MM.1S (cell line): ENCODE data around the gene MSMP.

Experiments used
- DNase-seq: peaks from one replicate; pipeline ENCODE4 v3.0.0-alpha.2; 2015
- H2AFZ ChIP-seq: fragments of 300-600 bp; sonication (generic); 2 replicates; pipeline ENCODE4 v1.6.0; 2016; ENCODE audit warnings: antibody characterized with exemption, low read length
- H3F3A ChIP-seq: fragments of 300-600 bp; sonication (generic); 2 replicates; pipeline ENCODE4 v1.6.1; 2016; ENCODE audit warnings: mild to moderate bottlenecking, antibody characterized with exemption, low read length, moderate library complexity, mixed read lengths; ENCODE audit not compliant: insufficient read depth
- H3K27ac ChIP-seq: fragments of 300-600 bp; sonication (generic); 2 replicates; pipeline ENCODE4 v1.5.1; 2016; ENCODE audit warnings: mild to moderate bottlenecking, low read length
- H3K27me3 ChIP-seq: fragments of 300-600 bp; sonication (generic); replicated peaks from 2 replicates; pipeline ENCODE4 v1.6.0; 2016; ENCODE audit warnings: low read length; ENCODE audit not compliant: insufficient read depth
- H3K36me3 ChIP-seq: fragments of 300-600 bp; sonication (generic); replicated peaks from 2 replicates; pipeline ENCODE4 v1.6.1; 2016; ENCODE audit warnings: mild to moderate bottlenecking, low read length, mixed read lengths; ENCODE audit not compliant: insufficient read depth
- H3K4me1 ChIP-seq: fragments of 300-600 bp; sonication (generic); 2 replicates; pipeline ENCODE4 v1.6.1; 2016; ENCODE audit warnings: low read length, mixed read lengths
- H3K4me2 ChIP-seq: fragments of 300-600 bp; sonication (generic); 2 replicates; pipeline ENCODE4 v1.6.0; 2016; ENCODE audit warnings: low read depth, low read length
- H3K4me3 ChIP-seq: fragments of 300-600 bp; sonication (generic); 2 replicates; pipeline ENCODE4 v1.5.1; 2016; ENCODE audit warnings: low read length, mixed read lengths
- H3K79me2 ChIP-seq: fragments of 300-600 bp; sonication (generic); 2 replicates; pipeline ENCODE4 v1.6.1; 2016; ENCODE audit warnings: mixed run types, low read length, mixed read lengths
- H3K9ac ChIP-seq: fragments of 300-600 bp; sonication (generic); 2 replicates; pipeline ENCODE4 v1.6.1; 2016; ENCODE audit warnings: low read length, mixed read lengths
- H3K9me2 ChIP-seq: fragments of 300-600 bp; sonication (generic); replicated peaks from 2 replicates; pipeline ENCODE4 v1.6.1; 2016; ENCODE audit warnings: mild to moderate bottlenecking, low read length, mixed read lengths; ENCODE audit not compliant: insufficient read depth
- H3K9me3 ChIP-seq: fragments of 300-600 bp; sonication (generic); replicated peaks from 2 replicates; pipeline ENCODE4 v1.6.1; 2016; ENCODE audit warnings: mild to moderate bottlenecking, low read length, mixed read lengths; ENCODE audit not compliant: insufficient read depth
- H4K20me1 ChIP-seq: fragments of 300-600 bp; sonication (generic); 2 replicates; pipeline ENCODE4 v1.6.1; 2016; ENCODE audit warnings: mild to moderate bottlenecking, low read length, moderate library complexity, mixed read lengths; ENCODE audit not compliant: insufficient read depth
- CTCF ChIP-seq: fragments of 300-600 bp; sonication (generic); IDR thresholded peaks from 2 replicates; pipeline ENCODE4 v1.5.1; 2016; ENCODE audit warnings: antibody characterized with exemption, low read length, mixed read lengths
- EZH2 ChIP-seq: fragments of 300-600 bp; sonication (generic); optimal IDR thresholded peaks from 2 replicates; pipeline ENCODE3; 2017; ENCODE audit warnings: low read depth, mild to moderate bottlenecking, antibody characterized with exemption, low read length, mixed read lengths
- EZH2phosphoT487 ChIP-seq: fragments of 300-600 bp; sonication (generic); IDR thresholded peaks from 2 replicates; pipeline ENCODE4 v1.6.1; 2018; ENCODE audit warnings: antibody characterized with exemption, low read length

Gene MSMP

GRCh38 chr9:35758475-35759050 lies 4.5 kb upstream of the MSMP start:
- H2AFZ ChIP-seq: no peak overlapping the region
- no peaks in the 10 kb centered on the region for H3K9me3 ChIP-seq
- TF ChIP-seq EZH2phosphoT487 (no peak), CTCF (no peak), EZH2 (no peak)
- H3K36me3 ChIP-seq: no peaks in the 10 kb centered on the region
- H3K79me2 ChIP-seq: peaks cover 55% of the 10 kb centered on the region
- peaks cover 20% of the 10 kb centered on the region for H3K4me1 ChIP-seq
- H4K20me1 ChIP-seq: no peaks in the 10 kb centered on the region
- no peak overlapping the region for H3K9ac ChIP-seq
- H3K4me3 ChIP-seq: no peak overlapping the region
- peaks cover 13% of the 10 kb centered on the region; the same call in 1 of the 2 replicates for H3F3A ChIP-seq
- no peak overlapping the region for H3K27ac ChIP-seq
- no peaks in the 10 kb centered on the region for H3K9me2 ChIP-seq
- H3K27me3 ChIP-seq: no peaks in the 10 kb centered on the region
- DNase-seq: no peak
- H3K4me2 ChIP-seq: 0 out of 2 replicates have a peak overlapping the region, but pooled peaks have one; percentile 86

- H3K79me2 ChIP-seq: peaks cover 55% of the 10 kb centered on the region
These were observed 3.8 kb upstream of the MSMP start for GRCh38 chr9:35757892-35758275.

DNA sequence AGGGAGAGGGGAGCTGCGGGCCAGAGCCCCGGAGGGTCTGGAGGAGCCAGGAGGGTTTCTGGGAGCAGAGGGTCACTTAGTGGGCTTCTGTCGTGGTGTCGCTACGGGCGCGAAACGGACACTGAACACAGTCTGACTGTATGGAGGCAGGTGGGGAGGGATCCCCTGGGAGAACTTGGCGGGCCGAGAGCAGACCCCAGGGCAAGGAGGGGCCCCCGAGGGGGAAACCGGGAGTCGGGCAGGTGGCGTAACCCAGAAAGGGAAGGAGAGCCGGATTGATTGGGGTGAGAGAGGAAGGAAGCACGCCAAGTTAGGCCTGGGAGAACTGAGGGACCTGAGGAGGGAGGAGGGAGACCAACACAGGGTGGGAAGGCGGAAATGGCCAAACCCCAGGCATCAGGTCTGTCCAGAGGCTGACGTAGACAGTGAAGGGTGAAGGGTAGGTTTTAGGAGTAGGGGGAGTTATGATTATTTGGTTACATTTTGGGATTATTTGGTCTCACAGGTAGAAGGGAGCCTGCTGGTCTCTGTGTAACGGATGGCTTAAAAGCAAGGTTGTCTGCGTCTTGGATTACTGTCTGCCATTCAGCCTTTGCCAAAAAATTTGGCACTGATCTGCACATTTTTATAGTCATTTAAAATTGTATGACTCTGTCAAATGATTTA lies 3.3 kb upstream of the MSMP start:
- peaks cover 13% of the 10 kb centered on the region; the same call in 1 of the 2 replicates for H3F3A ChIP-seq
- TF ChIP-seq EZH2 (no peak), CTCF (no peak), EZH2phosphoT487 (no peak)
- peak overlapping the region; percentile 94 for H3K4me3 ChIP-seq
- peak overlapping the region; percentile 69; the same call in 1 of the 2 replicates for H3K27ac ChIP-seq
- no peaks in the 10 kb centered on the region for H4K20me1 ChIP-seq
- H3K36me3 ChIP-seq: no peaks in the 10 kb centered on the region
- H3K4me1 ChIP-seq: peaks cover 20% of the 10 kb centered on the region
- peak overlapping the region; percentile 89 for H2AFZ ChIP-seq
- no peaks in the 10 kb centered on the region for H3K9me3 ChIP-seq
- H3K79me2 ChIP-seq: peaks cover 51% of the 10 kb centered on the region
- no peaks in the 10 kb centered on the region for H3K27me3 ChIP-seq
- DNase-seq: no peak
- H3K9ac ChIP-seq: peak overlapping the region; percentile 87
- H3K4me2 ChIP-seq: peak overlapping the region; percentile 86
- H3K9me2 ChIP-seq: no peaks in the 10 kb centered on the region

More at GRCh38 chr9:35757892-35758275, 3.8 kb upstream of the MSMP start:
- H3K9ac ChIP-seq: peak overlapping the region; percentile 87; the same call in 1 of the 2 replicates
- peaks cover 13% of the 10 kb centered on the region; the same call in 1 of the 2 replicates for H3F3A ChIP-seq
- H3K9me2 ChIP-seq: no peaks in the 10 kb centered on the region
- H3K36me3 ChIP-seq: no peaks in the 10 kb centered on the region
- no peak overlapping the region for H3K27ac ChIP-seq
- no peaks in the 10 kb centered on the region for H3K27me3 ChIP-seq
- DNase-seq: no peak
- no peaks in the 10 kb centered on the region for H4K20me1 ChIP-seq
- TF ChIP-seq EZH2: no peak
- no peak for TF ChIP-seq CTCF
- TF ChIP-seq EZH2phosphoT487: no peak
- peaks cover 20% of the 10 kb centered on the region for H3K4me1 ChIP-seq
- no peak overlapping the region for H2AFZ ChIP-seq
- peak overlapping the region; percentile 86; the same call in 1 of the 2 replicates for H3K4me2 ChIP-seq
- H3K9me3 ChIP-seq: no peaks in the 10 kb centered on the region
- peak overlapping the region; percentile 94 for H3K4me3 ChIP-seq
